ENCODE measurements around the gene IDI1.

IDI1 gene

GRCh38 chr10:990808-991207 lies 58.1 kb downstream of the IDI1 start:
- no peak for TF ChIP-seq CTCF (conservative IDR thresholded peaks at IDR 0.05; ENCODE audit: control insufficient read depth, insufficient read depth, low read depth, low read length)
- DNase-seq (ENCODE audit: low read depth): no peak
- H3K4me3 ChIP-seq (ENCODE audit: control insufficient read depth, low read depth, low read length): no peak overlapping the region

All from fibroblast of mammary gland (primary cell).